ENCODE measurements around the gene EPHA7. TPM values are rescaled to one million over a fixed set of nuclear protein-coding genes. Genes with fewer than 3 reads are reported as not detected.

Gene EPHA7
- total RNA-seq, 1 experiment from 2014 or later: 0.06 TPM

GRCh38 chr6:93393554-93394074 lies 25.7 kb downstream of the EPHA7 start:
- no peak for DNase-seq (ENCODE audit: low read depth)

- no peak for DNase-seq (ENCODE audit: low read depth)
These were observed 26.6 kb downstream of the EPHA7 start for GRCh38 chr6:93392797-93393196.

- no peak for DNase-seq (ENCODE audit: low read depth)
These were observed 27.4 kb downstream of the EPHA7 start for GRCh38 chr6:93391965-93392364.

GRCh38 chr6:93389192-93389591 lies 30.2 kb downstream of the EPHA7 start:
- DNase-seq (ENCODE audit: low read depth): no peak

GRCh38 chr6:93388070-93388469 lies 31.3 kb downstream of the EPHA7 start:
- DNase-seq (ENCODE audit: low read depth): no peak

GRCh38 chr6:93376026-93376540 lies 43.3 kb downstream of the EPHA7 start:
- no peak for DNase-seq (ENCODE audit: low read depth)

- no peak for DNase-seq (ENCODE audit: low read depth)
These were observed 45.9 kb downstream of the EPHA7 start for GRCh38 chr6:93373445-93373844.

- DNase-seq (ENCODE audit: low read depth): no peak
These were observed 47.6 kb downstream of the EPHA7 start for GRCh38 chr6:93371756-93372155.

GRCh38 chr6:93369586-93370134 lies 49.7 kb downstream of the EPHA7 start:
- no peak for DNase-seq (ENCODE audit: low read depth)

GRCh38 chr6:93366506-93366905 lies 52.9 kb downstream of the EPHA7 start:
- no peak for DNase-seq (ENCODE audit: low read depth)

- no peak for DNase-seq (ENCODE audit: low read depth)
These were observed 53.9 kb downstream of the EPHA7 start for GRCh38 chr6:93365445-93365844.

GRCh38 chr6:93358435-93358834 lies 60.9 kb downstream of the EPHA7 start:
- no peak for DNase-seq (ENCODE audit: low read depth)

GRCh38 chr6:93352604-93353003 lies 66.8 kb downstream of the EPHA7 start:
- DNase-seq (ENCODE audit: low read depth): no peak

GRCh38 chr6:93351222-93351621 lies 68.1 kb downstream of the EPHA7 start:
- no peak for DNase-seq (ENCODE audit: low read depth)

GRCh38 chr6:93350774-93351173 lies 68.6 kb downstream of the EPHA7 start:
- DNase-seq (ENCODE audit: low read depth): no peak

GRCh38 chr6:93344333-93344835 lies 75.0 kb downstream of the EPHA7 start:
- no peak for DNase-seq (ENCODE audit: low read depth)

GRCh38 chr6:93343476-93343875 lies 75.9 kb downstream of the EPHA7 start:
- no peak for DNase-seq (ENCODE audit: low read depth)

- DNase-seq (ENCODE audit: low read depth): no peak
These were observed 77.3 kb downstream of the EPHA7 start for GRCh38 chr6:93341900-93342613.

- no peak for DNase-seq (ENCODE audit: low read depth)
These were observed 81.5 kb downstream of the EPHA7 start for GRCh38 chr6:93337772-93338394.

GRCh38 chr6:93337014-93337413 lies 82.3 kb downstream of the EPHA7 start:
- no peak for DNase-seq (ENCODE audit: low read depth)

GRCh38 chr6:93329301-93330000 lies 89.9 kb downstream of the EPHA7 start:
- no peak for DNase-seq (ENCODE audit: low read depth)

- no peak for DNase-seq (ENCODE audit: low read depth)
These were observed 91.5 kb downstream of the EPHA7 start for GRCh38 chr6:93327857-93328256.
